Progenitor cell of endocrine pancreas (in vitro differentiated cells): Measurements from ENCODE around the gene EFNB3. TPM values are rescaled to one million over a fixed set of nuclear protein-coding genes. Genes with fewer than 3 reads are reported as not detected.

ENCODE experiments used
- DNase-seq: peaks from one replicate; pipeline ENCODE4 v3.0.0; 2021; ENCODE audit warnings: low spot score; ENCODE audit not compliant: unreplicated experiment
- H3K27ac Mint-ChIP-seq: 2 replicates; pipeline ENCODE4 v1.8.0; 2021; ENCODE audit warnings: mild to moderate bottlenecking, moderate library complexity, mixed read lengths
- H3K27me3 Mint-ChIP-seq: 2 replicates; pipeline ENCODE4 v1.8.0; 2021; ENCODE audit warnings: mixed read lengths
- H3K36me3 Mint-ChIP-seq: 2 replicates; pipeline ENCODE4 v1.8.0; 2022; ENCODE audit warnings: mixed read lengths; ENCODE audit not compliant: insufficient read depth
- H3K4me1 Mint-ChIP-seq: 2 replicates; pipeline ENCODE4 v1.8.0; 2021; ENCODE audit warnings: low read depth, mixed read lengths
- H3K4me3 Mint-ChIP-seq: 2 replicates; pipeline ENCODE4 v1.8.0; 2021; ENCODE audit warnings: low read depth, mild to moderate bottlenecking, moderate library complexity, mixed read lengths
- H3K9me3 Mint-ChIP-seq: 2 replicates; pipeline ENCODE4 v1.8.0; 2021; ENCODE audit warnings: low read depth, mixed read lengths
- CTCF ChIP-seq: fragments of 200-600 bp; sonication (generic); IDR thresholded peaks from one replicate; pipeline ENCODE4 v1.5.0; 2021; ENCODE audit warnings: antibody characterized with exemption, mild to moderate bottlenecking; ENCODE audit not compliant: unreplicated experiment
- long read RNA-seq: library from polyadenylated mRNA; unstranded; transcript quantifications from one replicate; pipeline ENCODE4 v2.0.0, GENCODE V29; 2020
- total RNA-seq: library from RNA; stranded (reverse); gene quantifications from 2 replicates; pipeline ENCODE4 v1.2.1, GENCODE V29; 2021

EFNB3 gene, protein sequence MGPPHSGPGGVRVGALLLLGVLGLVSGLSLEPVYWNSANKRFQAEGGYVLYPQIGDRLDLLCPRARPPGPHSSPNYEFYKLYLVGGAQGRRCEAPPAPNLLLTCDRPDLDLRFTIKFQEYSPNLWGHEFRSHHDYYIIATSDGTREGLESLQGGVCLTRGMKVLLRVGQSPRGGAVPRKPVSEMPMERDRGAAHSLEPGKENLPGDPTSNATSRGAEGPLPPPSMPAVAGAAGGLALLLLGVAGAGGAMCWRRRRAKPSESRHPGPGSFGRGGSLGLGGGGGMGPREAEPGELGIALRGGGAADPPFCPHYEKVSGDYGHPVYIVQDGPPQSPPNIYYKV
- 32.3 and 34.5 TPM in 2 replicates for total RNA-seq
- long read RNA-seq, partial matches to known transcripts = 0 of 1 reads
- long read RNA-seq, other reads (novel, unspliced or antisense) = 1 of 1 reads

DNA sequence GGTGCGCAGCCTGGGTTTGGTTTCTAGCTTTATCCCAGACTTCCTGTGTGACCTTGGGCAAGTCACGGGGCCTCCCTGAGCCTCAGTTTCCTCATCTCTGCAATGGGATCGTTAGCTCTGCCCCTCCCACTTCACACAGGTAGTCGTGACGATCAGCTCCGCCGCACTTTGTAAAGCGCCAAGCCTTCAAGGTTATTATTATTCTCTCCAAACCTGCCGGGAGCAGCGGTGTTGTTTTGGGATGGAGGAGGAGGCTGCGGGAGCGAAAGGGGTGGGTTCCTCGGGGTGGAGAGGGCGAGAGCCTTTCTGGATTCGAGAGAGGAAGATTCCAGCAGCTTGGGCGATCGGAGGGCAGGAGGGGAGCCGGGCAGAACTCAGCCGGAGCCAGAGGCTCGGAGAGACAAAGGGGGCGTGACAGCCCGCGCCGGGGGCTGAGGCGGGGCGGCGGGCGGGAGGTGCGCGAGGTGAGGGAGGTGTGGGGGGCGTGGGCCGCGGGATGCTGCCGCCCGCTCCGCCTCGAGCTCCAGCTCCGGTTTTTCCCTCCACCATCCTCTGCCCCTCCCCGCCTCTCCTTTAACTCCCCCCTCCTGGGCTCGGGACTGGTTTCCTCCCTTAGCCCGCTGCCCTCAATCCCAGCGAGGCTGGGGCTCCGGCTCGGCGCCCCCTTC, at the start of gene EFNB3:
Gene EFNB3, plus strand, starts transcription at position 602 of the 668 bp plus-strand sequence. CDS start 397 bp downstream, outside the sequence.
- Mint-ChIP-seq H3K27ac (peak within 1 kb of the TSS; percentile 95), H3K4me3 (peak within 1 kb of the TSS; percentile 88), H3K9me3 (no peaks in the 10 kb centered on the region), H3K4me1 (peaks cover 26% of the 10 kb centered on the region), H3K36me3 (peaks cover 2% of the 10 kb centered on the region), H3K27me3 (peaks cover 7% of the 10 kb centered on the region)
- peak; percentile 65 for DNase-seq
- TF ChIP-seq CTCF = no peak

GRCh38 chr17:7655541-7655840, 49.5 kb upstream of the EFNB3 start:
- H3K4me1 Mint-ChIP-seq = peaks cover 11% of the 10 kb centered on the region
- H3K27ac Mint-ChIP-seq = no peak overlapping the region
- no peak for TF ChIP-seq CTCF
- H3K27me3 Mint-ChIP-seq = peaks cover 47% of the 10 kb centered on the region
- H3K4me3 Mint-ChIP-seq = no peak overlapping the region
- H3K9me3 Mint-ChIP-seq = no peaks in the 10 kb centered on the region
- no peak for DNase-seq
- H3K36me3 Mint-ChIP-seq = no peaks in the 10 kb centered on the region

DNA sequence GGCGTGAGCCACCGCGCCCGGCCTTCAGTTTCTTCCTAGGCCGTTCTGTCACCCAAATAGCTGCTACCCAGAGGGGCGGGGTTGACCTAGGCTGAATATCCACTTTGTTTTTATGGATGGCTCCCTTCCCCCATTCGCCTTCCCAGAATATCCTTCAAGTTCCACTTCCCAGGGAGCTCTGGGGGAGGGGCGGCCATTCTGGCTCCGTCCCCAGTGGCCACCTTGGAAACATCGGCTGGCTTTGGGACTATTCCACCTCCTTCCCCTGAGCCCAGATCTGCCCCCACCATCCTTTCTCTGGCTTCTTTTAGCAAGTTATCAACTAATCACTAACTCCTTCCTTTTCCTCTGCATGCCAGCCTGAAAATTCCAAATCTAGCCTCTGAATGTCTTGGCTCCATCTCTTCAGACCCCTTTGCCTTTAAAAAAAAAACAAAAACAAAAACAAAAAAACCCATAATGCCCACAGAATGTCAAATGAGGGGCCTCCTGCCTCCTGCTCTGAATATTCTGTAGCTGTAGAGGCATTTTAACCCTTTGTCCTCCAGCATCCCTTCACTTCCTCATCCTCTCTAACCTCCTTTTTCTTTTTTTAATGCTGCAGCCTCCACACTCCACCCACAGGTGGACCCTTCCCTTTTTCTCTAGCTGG, 47.9 kb upstream of the EFNB3 start:
- Mint-ChIP-seq H3K36me3 (no peaks in the 10 kb centered on the region), H3K4me1 (peaks cover 6% of the 10 kb centered on the region), H3K27ac (peak overlapping the region; percentile 78), H3K4me3 (no peak overlapping the region), H3K27me3 (peaks cover 36% of the 10 kb centered on the region), H3K9me3 (no peaks in the 10 kb centered on the region)
- TF ChIP-seq CTCF = no peak
- DNase-seq = no peak

DNA sequence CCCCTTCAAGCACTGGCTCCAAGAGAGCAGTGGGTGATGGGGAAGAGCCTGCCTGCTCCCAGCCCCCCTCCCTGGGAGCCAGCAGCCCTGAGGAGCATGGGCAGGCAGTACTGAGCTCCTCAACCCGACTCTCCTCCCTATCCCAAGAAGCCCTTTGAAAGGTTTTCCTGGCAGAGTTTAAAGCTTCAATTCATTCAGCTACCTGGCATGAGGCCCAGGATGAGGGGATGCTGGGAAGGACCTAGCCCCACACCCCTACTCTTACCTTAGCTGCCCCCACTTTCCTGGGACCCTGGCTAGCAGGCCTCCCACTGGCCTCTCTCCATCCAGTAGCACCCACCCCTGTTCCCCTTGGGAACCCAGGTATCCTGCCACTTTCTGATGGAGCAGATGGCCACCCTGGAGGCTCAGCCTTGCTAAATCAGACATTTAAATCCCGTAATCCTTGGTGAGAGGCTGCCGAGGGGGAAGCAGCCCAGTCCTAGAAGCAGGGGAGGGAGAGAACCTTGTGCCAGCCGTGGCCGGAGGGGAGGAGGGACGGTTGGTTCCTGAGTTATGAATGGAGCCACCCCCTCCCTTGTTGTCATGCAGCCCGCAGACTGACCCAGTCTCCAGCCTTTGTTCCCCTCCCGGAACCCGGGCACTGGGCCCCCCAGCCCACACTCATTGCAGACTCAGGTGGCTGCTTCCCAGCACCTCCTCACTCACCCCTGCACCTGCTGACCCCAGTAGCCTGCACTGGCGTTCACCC, 37.2 kb upstream of the EFNB3 start:
- Mint-ChIP-seq H3K36me3 (peaks cover 15% of the 10 kb centered on the region), H3K27me3 (no peaks in the 10 kb centered on the region), H3K9me3 (no peaks in the 10 kb centered on the region), H3K27ac (no peak overlapping the region), H3K4me1 (no peaks in the 10 kb centered on the region), H3K4me3 (no peak overlapping the region)
- TF ChIP-seq CTCF = no peak
- DNase-seq = no peak

DNA sequence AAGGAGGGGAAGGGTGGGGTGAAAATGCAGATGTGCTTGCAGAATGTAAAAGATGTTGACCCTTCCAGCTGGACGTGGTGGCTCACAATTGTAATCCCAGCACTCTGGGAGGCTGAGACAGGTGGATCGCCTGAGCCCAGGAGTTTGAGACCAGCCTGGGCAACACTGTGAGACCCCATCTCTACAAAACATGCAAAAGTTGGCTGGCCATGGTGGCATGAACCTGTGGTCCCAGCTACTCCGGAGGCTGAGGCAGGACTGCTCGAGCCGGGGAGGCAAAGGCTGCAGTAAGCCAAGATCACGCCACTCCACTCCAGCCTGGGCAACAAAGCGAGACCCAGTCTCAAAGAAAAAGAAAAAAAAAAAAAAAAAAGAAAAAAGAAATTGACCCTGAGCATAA, 36.5 kb upstream of the EFNB3 start:
- H3K27ac Mint-ChIP-seq = no peak overlapping the region
- H3K9me3 Mint-ChIP-seq = peaks cover 3% of the 10 kb centered on the region
- TF ChIP-seq CTCF = no peak
- no peaks in the 10 kb centered on the region for H3K4me1 Mint-ChIP-seq
- no peak for DNase-seq
- no peaks in the 10 kb centered on the region for H3K27me3 Mint-ChIP-seq
- no peak overlapping the region for H3K4me3 Mint-ChIP-seq
- H3K36me3 Mint-ChIP-seq = peaks cover 21% of the 10 kb centered on the region
